ENCODE results near the gene CYP2W1.

CYP2W1 gene

DNA sequence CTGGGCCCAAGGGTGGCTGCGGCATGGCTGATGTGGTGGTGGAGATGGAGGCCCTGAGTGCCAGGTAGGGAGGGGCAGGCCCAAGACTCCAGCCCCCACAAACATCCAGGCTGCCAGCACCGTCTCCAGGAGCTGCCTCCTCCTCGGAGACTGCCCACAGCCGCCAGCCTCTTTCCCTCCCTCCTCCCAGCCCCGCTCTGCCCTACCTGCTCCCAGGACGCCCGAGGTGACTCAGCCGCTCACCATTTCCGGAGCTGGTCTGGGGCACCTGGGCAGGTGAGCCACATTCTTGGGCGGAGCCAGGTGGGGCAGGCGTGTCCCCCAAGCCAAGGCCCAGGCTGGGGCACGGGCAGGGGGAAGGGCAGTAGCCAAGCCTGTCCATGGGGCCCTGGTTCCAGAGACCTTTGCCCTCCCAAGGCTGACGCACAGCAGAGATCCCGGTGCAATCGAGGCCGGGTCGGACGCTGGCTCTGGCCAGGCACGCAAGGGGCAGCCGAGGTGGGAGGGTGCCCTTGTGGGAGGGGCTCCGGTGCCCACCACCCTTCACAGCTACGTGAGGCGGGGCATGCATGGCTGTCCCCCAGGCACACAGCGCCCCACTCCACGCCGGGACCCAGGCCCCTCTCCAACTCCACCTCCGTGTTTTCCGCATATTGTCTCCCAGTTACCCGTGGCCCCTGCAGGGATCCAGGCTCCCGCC is 37.3 kb upstream of the CYP2W1 start:
- DNase-seq (ENCODE audit: low spot score): no peak
- Mint-ChIP-seq H3K27me3 (ENCODE audit: low read depth) (peaks cover 9% of the 10 kb centered on the region), H3K9me3 (peaks cover 13% of the 10 kb centered on the region), H3K36me3 (ENCODE audit: low read depth) (no peaks in the 10 kb centered on the region), H3K27ac (no peak overlapping the region), H3K4me3 (no peak overlapping the region), H3K4me1 (ENCODE audit: low read depth) (peaks cover 8% of the 10 kb centered on the region)

DNA sequence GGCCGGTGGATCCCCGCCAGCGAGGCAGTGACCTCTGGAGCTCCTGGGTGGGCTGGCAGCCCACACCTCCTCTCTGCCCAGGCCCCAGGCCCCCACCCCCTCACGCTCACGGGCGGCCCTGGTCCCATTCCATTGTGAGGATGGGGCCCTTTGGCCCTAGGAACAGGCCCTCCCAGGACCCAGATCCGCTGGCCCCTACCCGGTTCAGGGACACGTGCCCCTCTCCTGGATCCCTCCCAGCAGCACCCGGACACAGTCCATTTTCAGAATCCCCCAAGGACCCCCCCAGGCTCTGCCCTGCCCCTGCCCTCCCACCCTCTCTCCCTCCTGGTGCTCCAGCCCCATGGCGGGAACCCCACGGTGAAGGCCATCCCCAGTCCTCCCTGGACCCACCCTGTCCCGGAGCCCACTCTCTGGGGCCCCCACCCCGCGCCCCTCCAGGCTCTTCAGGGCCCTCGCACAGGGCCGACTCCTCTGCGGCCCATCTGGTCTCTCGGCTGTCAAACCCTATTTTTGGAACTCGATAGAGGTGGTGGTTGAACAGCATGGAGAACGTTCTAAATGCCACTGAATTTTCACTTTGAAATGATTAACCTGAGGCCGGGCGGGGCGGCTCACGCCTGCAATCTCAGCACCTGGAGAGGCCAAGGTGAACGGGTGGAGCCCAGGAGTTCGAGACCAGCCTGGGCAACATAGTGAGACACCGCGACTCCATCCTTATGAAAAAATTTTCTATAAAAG is 36.6 kb upstream of the CYP2W1 start:
- Mint-ChIP-seq H3K27ac (no peak overlapping the region), H3K27me3 (ENCODE audit: low read depth) (peaks cover 6% of the 10 kb centered on the region), H3K4me1 (ENCODE audit: low read depth) (peaks cover 3% of the 10 kb centered on the region), H3K4me3 (no peak overlapping the region), H3K9me3 (peaks cover 5% of the 10 kb centered on the region), H3K36me3 (ENCODE audit: low read depth) (no peaks in the 10 kb centered on the region)
- no peak for DNase-seq (ENCODE audit: low spot score)

DNA sequence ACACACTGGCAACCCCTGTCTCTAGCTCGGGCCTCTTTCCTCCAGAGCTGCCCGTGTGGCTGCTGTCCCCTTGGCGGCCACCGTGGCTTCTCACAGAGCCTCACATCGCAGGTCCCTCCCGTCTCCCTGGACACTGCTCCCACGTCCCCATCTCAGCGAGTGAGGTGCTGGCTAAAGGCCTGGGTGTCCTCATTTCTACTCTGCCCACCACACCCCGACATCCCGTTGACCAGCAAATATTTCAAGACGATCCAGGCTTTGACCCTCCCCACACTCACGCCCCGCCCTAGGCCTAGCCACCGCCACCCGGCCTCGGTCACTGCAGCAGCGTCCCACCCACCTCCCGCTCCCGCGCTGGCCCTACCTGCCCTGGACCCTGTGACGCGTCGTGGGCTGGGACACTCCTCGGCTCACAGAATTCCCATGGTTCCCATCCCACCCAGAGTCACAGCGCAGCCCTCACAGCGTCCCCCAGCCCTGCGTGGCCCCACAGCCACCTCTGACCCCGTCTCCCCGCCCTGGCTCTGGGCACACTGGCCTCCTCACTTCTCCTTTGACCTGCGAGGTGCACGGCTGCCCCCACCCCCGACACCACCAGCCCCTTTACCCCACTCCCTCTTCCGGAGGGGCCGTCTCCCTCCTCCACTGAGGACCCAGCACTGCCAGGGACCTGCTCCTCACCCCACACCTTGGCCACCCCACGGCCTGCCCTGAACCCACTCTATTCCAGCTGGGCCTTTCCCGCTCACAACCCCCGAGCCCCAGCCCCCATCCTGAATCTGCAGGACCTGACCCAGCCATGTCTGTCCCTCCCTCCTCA is 35.4 kb upstream of the CYP2W1 start:
- DNase-seq (ENCODE audit: low spot score): no peak
- Mint-ChIP-seq H3K36me3 (ENCODE audit: low read depth) (no peaks in the 10 kb centered on the region), H3K9me3 (no peaks in the 10 kb centered on the region), H3K27ac (no peak overlapping the region), H3K27me3 (ENCODE audit: low read depth) (no peaks in the 10 kb centered on the region), H3K4me1 (ENCODE audit: low read depth) (no peaks in the 10 kb centered on the region), H3K4me3 (no peak overlapping the region)

DNA sequence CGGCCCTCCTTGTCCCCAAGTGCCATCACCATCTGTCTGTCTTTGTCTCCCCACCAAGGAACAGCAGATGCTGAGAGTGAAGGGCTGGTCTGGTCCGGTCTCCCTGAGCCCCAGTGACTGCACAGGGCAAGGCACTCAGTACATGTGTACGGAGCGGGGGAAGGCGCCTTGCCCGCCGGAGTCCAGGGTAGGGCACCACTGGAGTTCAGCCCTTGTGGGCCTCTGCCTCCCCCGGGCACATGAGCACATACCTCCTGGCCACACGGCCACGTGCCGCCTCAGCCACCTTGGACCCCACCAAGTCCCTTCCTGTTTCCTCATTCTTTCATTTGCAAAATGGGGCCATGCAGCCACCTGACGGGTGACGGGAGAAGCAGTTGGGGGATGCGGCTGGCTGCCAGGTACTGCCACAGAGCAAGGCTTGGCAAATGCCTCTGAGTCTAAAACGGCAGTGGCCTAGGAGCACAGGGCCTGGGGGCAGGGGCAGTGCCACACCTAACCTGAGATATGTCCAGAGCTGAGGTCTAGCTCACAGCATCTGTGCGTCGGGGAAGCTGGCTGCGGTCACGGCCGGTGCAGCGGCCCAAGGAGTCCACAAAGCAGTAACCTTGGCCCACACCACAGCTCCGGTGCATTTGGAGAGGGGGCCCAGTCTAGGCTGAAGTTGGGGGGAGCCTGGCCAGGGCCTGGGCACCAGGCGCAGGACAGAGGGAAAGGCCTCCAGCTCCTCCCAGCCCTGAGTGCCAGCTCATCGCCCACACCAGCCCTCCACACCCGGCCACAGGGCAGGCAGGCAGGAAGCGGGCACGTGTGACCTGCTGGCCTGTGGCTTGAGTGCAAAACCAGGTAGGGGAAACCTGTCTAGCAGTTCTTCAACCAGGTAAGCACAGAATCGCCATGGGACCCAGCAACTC is 33.7 kb upstream of the CYP2W1 start:
- no peak overlapping the region for H3K4me3 Mint-ChIP-seq
- H3K27me3 Mint-ChIP-seq (ENCODE audit: low read depth): no peaks in the 10 kb centered on the region
- H3K36me3 Mint-ChIP-seq (ENCODE audit: low read depth): no peaks in the 10 kb centered on the region
- H3K4me1 Mint-ChIP-seq (ENCODE audit: low read depth): no peaks in the 10 kb centered on the region
- no peak for DNase-seq (ENCODE audit: low spot score)
- no peaks in the 10 kb centered on the region for H3K9me3 Mint-ChIP-seq
- no peak overlapping the region for H3K27ac Mint-ChIP-seq

DNA sequence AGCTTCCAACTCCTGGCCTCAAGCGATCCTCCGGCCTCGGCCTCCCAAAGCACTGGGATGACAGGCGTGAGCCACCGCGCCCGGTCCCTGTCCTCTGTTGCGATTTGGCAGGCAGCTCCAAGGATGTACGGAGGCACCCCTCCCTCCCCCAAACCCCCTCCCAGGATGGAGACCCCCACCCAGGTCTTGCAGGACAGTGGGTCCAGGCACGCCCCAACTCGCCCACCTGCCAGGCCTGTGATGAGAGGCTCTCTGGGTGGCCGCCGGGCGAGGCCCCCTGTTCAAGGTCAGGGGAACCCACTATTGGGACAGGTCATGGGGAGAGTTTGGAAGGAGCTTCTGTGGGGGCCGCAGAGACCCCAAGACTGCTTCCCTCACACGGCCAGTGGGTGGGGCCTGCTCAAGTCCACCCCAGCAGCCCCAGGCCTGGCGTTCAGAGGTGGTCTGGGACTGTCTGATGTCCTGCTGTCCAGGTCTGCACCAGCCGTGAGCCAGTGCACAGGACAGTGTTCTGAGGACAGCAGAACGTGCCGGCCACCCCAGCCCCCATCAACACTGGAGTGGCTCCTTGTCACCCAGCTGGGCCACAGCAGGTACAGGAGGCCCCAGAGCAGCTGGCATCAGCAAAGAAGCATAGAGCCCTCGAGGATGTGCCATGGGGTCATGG is 31.0 kb upstream of the CYP2W1 start:
- H3K27ac Mint-ChIP-seq: no peak overlapping the region

DNA sequence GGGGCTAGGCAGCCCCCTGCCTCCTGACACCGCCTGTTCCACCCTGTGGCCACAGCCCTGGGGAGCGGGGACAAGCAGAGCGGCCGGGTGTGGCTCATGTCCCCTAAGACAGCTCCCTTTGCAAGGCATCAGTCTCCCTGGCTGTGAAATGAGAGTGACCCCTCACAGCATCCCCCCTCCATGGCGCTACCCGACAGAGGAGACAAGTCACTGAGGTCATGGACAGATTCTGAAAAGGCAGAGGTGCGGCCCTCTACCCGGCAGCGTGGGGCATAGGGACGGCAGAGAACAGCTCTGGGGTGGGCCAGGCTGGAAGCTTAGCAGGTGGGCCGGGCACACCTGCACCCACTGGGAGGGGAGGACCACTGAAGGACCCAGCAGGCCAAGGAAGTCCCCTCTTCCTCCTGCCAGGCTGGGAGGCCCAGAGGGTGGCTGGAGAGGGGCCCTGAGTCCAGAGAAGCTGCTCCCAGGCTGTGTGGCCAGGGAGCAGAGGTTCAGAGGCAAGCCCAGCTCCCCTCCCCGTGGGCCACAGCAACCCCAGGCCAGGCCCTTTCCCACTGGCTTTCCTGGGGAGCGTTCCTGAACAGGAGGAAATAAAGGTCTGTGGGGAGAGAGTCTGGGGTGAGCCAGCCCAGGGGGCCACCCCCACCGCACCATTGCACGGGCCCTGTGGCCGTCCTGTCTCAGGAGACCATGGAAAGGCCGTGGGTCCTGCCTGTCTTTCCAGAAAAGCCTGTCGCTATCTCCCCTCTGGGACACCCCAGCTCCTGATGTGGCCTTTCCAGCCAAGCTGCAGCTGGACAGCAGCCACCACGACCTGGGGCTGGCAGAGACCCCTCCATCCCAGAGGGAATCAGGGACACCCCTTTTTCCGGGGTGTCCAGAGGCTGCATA is 30.2 kb upstream of the CYP2W1 start:
- Mint-ChIP-seq H3K36me3 (ENCODE audit: low read depth) (no peaks in the 10 kb centered on the region), H3K4me3 (peak overlapping the region; percentile 38), H3K4me1 (ENCODE audit: low read depth) (no peaks in the 10 kb centered on the region), H3K27ac (peak overlapping the region; percentile 45), H3K27me3 (ENCODE audit: low read depth) (peaks cover 9% of the 10 kb centered on the region), H3K9me3 (no peaks in the 10 kb centered on the region)
- no peak for DNase-seq (ENCODE audit: low spot score)

More for the DNA sequence above, 31.0 kb upstream of the CYP2W1 start:
- Mint-ChIP-seq H3K4me3 (peak overlapping the region; percentile 38), H3K36me3 (ENCODE audit: low read depth) (no peaks in the 10 kb centered on the region), H3K4me1 (ENCODE audit: low read depth) (no peaks in the 10 kb centered on the region), H3K9me3 (no peaks in the 10 kb centered on the region), H3K27me3 (ENCODE audit: low read depth) (peaks cover 9% of the 10 kb centered on the region)
- no peak for DNase-seq (ENCODE audit: low spot score)

DNA sequence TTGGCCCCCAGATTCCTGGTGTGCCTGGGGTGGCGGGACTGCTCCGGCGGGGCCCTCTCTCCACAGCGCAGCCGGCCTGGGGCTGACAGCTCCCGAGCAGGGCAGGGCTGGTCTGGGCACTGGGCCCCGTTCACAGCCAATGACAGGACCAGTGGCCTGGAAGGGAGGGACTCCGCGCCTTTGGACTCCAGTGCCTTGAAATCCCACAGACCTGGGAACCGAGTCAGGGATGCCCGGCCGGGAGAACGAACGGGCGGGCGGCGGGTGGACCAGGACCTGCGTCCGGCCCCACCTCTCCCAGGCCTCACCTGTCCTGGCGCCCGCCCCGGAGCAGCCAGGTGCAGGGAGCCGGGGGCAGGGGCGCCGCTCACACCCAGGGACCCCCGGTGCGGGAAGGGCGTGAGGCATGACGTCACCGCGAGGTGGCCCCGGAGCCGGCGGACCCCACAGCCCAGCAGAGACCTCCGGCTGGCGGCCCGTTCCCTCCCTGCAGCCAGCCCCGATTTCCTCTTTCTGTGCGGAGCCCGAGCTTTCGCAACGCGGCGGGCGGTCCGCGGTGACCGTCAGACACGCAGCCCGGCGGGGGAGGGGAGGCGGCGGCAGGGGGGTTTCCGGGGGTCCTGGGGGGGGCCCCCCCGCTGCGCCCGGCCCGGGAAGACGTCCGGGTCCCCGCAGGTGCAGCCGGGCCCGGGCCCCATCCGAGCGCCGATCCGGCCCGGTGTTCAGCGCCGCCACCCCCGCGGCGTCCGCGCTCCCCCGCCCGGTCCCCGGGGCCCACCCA is 29.2 kb upstream of the CYP2W1 start:
- peaks cover 9% of the 10 kb centered on the region for H3K27me3 Mint-ChIP-seq (ENCODE audit: low read depth)
- no peaks in the 10 kb centered on the region for H3K9me3 Mint-ChIP-seq
- H3K36me3 Mint-ChIP-seq (ENCODE audit: low read depth): no peaks in the 10 kb centered on the region
- H3K4me3 Mint-ChIP-seq: no peak overlapping the region
- DNase-seq (ENCODE audit: low spot score): no peak
- no peaks in the 10 kb centered on the region for H3K4me1 Mint-ChIP-seq (ENCODE audit: low read depth)
- no peak overlapping the region for H3K27ac Mint-ChIP-seq

DNA sequence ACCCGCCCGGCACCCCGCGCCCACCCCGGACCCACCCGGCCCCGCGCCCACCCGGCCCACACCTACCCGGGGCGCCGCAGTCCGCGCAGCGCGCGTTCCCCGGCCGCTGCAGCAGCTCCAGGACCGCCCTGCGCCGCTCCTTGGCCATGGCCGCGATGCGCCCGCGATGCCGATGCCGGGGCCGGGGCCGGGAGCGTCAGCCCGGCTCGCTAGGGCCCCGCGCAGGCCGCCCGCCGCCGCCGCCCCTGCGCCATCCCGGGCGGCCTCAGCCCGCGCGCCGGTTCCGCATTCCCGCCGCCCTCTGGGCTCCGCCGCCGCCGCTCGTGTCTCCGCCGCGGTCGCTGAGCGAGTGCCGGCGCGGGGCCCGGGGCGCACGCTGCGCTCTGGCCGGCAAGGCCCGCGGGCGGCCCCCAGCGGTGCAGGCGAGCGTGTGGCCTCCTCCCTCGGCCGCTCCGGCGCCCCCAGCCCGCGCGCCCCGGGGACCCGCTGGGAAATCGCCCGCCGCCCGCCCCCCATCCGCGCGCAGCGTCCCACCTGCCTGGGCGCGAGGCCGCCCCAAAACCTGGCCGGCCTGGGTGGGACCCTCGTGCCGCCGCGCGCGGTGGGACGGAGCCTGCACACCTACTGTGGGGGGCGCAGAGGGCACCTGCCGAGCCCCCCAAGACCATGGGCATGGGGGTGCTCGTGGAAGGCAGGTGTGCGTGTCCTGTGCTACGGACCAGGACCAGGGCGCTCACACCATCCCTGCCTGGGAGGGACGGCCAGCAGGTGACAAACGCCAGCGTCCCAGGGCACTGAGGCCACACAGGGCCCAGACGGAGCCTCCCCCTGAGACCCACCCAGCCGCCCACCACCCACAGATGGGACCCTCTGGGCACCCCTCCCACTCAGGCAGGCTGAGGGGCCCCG is 28.4 kb upstream of the CYP2W1 start, which contains the start of gene ADAP1:
TSS of gene ADAP1 (minus strand) at position 351 of the 909 bp plus-strand sequence. CDS start at position 148, 203 bp downstream.
- DNase-seq (ENCODE audit: low spot score): peak; percentile 67
- Mint-ChIP-seq H3K4me3 (peak within 1 kb of the TSS; percentile 64), H3K4me1 (ENCODE audit: low read depth) (no peaks in the 10 kb centered on the region), H3K27me3 (ENCODE audit: low read depth) (peaks cover 9% of the 10 kb centered on the region), H3K27ac (no peak within 1 kb of the TSS), H3K9me3 (no peaks in the 10 kb centered on the region), H3K36me3 (ENCODE audit: low read depth) (no peaks in the 10 kb centered on the region)

DNA sequence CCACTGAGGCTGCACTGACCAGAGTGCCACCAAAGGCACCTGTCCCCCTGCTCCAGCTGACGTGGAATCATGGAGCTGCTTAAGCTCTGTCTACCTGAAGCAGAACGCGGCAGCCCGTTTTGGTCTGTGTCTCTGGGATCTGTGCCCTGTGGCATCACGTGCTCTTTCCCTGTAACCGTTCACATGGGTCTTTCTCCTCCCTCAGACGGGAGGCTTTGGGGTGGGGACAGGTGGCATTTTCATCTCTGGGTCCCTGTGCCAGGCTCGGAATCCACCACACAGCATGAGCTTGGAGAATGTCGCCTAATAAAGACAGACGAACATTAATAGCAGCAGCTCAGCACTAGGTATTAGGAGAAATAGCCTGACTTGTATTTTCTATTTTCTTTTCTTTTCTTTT is 26.9 kb upstream of the CYP2W1 start:
- H3K4me1 Mint-ChIP-seq (ENCODE audit: low read depth): peaks cover 2% of the 10 kb centered on the region
- peak overlapping the region; percentile 66 for H3K4me3 Mint-ChIP-seq
- no peaks in the 10 kb centered on the region for H3K9me3 Mint-ChIP-seq
- no peak for DNase-seq (ENCODE audit: low spot score)
- no peak overlapping the region for H3K27ac Mint-ChIP-seq
- peaks cover 9% of the 10 kb centered on the region for H3K27me3 Mint-ChIP-seq (ENCODE audit: low read depth)
- no peaks in the 10 kb centered on the region for H3K36me3 Mint-ChIP-seq (ENCODE audit: low read depth)

DNA sequence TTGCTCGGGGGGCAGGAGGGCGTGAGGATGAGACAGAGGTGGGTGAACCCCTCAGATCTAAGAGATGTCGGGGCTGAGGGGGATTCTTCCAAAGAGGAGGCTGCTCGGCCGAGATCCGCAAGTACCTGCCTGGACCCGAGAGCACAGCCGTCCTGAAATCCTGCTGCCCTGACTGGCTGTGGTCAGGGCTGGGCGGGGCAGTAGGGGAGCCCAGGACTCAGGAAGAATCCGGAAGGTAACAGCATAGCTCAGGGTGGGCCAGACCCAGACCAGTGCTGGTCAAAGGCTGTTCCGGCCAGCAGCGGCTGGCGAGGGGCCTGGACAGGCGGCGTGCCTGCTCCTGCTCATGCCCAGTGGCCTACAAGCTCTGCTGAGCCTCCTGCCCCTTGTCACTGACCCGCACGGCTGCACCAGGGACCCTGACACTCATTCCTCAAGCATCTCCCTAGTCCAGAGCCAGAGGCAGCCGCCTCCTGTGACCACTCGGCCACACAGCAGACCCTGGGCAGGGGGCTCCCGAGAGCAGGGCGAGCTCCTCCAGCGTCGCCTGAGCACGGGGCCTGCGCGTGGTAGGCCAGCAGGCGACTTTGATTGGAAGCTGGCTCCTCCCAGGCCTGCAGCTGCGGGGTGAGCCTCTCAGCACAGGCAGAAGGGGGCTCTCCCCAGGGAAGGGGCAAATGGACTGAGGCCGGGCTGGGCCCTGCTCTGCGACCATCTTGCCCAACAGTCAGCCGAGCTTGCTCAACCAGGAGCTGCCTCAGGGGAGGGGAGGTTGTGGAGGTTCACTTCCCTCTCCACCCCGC is 25.4 kb upstream of the CYP2W1 start:
- Mint-ChIP-seq H3K27me3 (ENCODE audit: low read depth) (peaks cover 12% of the 10 kb centered on the region), H3K9me3 (no peaks in the 10 kb centered on the region), H3K36me3 (ENCODE audit: low read depth) (no peaks in the 10 kb centered on the region), H3K27ac (no peak overlapping the region), H3K4me1 (ENCODE audit: low read depth) (peaks cover 2% of the 10 kb centered on the region), H3K4me3 (no peak overlapping the region)
- no peak for DNase-seq (ENCODE audit: low spot score)

Data from T-helper 2 cell treated with Interferon-gamma antibody and Interleukin-4, amounts not matched to agents 5 μg/mL and 100 μg/mL, for 36 hours (primary cell).